Head of caudate nucleus (tissue), 42 donors: Measurements from ENCODE around the gene GPATCH3.
"Not testable (repeated sequence)": the region's sequence is repeated elsewhere in the genome, so short reads cannot be mapped to it uniquely, and the experiment has no call there.

ENCODE experiments used
- DNase-seq, 42 donors: peaks; one replicate each; pipeline versions ENCODE4 v3.0.0 to v3.0.0-alpha.2; 2020 to 2021; ENCODE audit warnings: mixed read lengths in 7 of 42
- intact Hi-C: fragments of 100-400 bp; cut with DNase I; formaldehyde crosslinking; loops from one replicate; pipeline ENCODE4 v1.15.0; 2022

GPATCH3 gene

GRCh38 chr1:26913754-26914619 lies 13.7 kb upstream of the GPATCH3 start, which contains the start of gene NR0B2:
NR0B2 (minus strand) TSS chr1:26913975; CDS start chr1:26913940, 35 bp downstream.
- intact Hi-C loops: no loop called here
- DNase-seq: no peak

GRCh38 chr1:26913389-26913753 lies 13.1 kb upstream of the GPATCH3 start:
- intact Hi-C loops: no loop called here

GRCh38 chr1:26912147-26912490 lies 11.9 kb upstream of the GPATCH3 start:
- intact Hi-C loops: no loop called here
- no peak for DNase-seq

More at GRCh38 chr1:26913389-26913753, 13.1 kb upstream of the GPATCH3 start:
- no peak for DNase-seq

- DNase-seq: no peak
Observed at GRCh38 chr1:26911399-26912146, 11.3 kb upstream of the GPATCH3 start.

GRCh38 chr1:26910343-26911160 lies 10.3 kb upstream of the GPATCH3 start:
- intact Hi-C loops: no loop called here
- no peak for DNase-seq

More at GRCh38 chr1:26911399-26912146, 11.3 kb upstream of the GPATCH3 start:
- intact Hi-C loops: no loop called here

GRCh38 chr1:26909951-26910342 lies 9.7 kb upstream of the GPATCH3 start:
- no peak for DNase-seq
- intact Hi-C loops: no loop called here

- intact Hi-C loops: no loop called here
- no peak for DNase-seq
Observed at GRCh38 chr1:26907071-26907917, 7.0 kb upstream of the GPATCH3 start.

GRCh38 chr1:26900815-26901511 lies 696 bp upstream of the GPATCH3 start:
- no peak for DNase-seq
- intact Hi-C loops: no loop called here

- DNase-seq: no peak
Observed at GRCh38 chr1:26897351-26897750, 2.9 kb downstream of the GPATCH3 start.

GRCh38 chr1:26894263-26894662 lies 6.0 kb downstream of the GPATCH3 start:
- intact Hi-C loops: no loop called here
- no peak for DNase-seq

More at GRCh38 chr1:26897351-26897750, 2.9 kb downstream of the GPATCH3 start:
- intact Hi-C loops: no loop called here

- DNase-seq: no peak
- intact Hi-C loops: no loop called here
Observed at GRCh38 chr1:26890467-26890796, 9.8 kb downstream of the GPATCH3 start.

GRCh38 chr1:26889551-26890466 lies 10.5 kb downstream of the GPATCH3 start, which contains the start of gene GPN2:
GPN2 (minus strand) TSS chr1:26890283; CDS start chr1:26890096, 187 bp downstream.
- intact Hi-C loops: no loop called here
- DNase-seq: peak; percentile 71 to 94 (median 87)

GRCh38 chr1:26888231-26888630 lies 12.0 kb downstream of the GPATCH3 start:
- DNase-seq: no peak
- intact Hi-C loops: no loop called here

- peak in 1 of 42 donors; percentile 41 for DNase-seq
- intact Hi-C loops: no loop called here
Observed at GRCh38 chr1:26887125-26887524, 13.1 kb downstream of the GPATCH3 start.

- intact Hi-C loops: no loop called here
Observed at GRCh38 chr1:26882696-26883463, 17.4 kb downstream of the GPATCH3 start.

GRCh38 chr1:26881611-26882010 lies 18.7 kb downstream of the GPATCH3 start:
- DNase-seq, intact Hi-C loops: not testable (repeated sequence)

More at GRCh38 chr1:26882696-26883463, 17.4 kb downstream of the GPATCH3 start:
- DNase-seq: peak in 6 of 42 donors; percentile 23 to 61 (median 52)
